Thoracic aorta (tissue), 2 donors: ENCODE measurements around the gene HIPK4. TPM values are rescaled to one million over a fixed set of nuclear protein-coding genes. Genes with fewer than 3 reads are reported as not detected.

Source experiments
- ATAC-seq: fragments of 150-250 bp; one replicate; pipeline ENCODE4 v1.8.0; 2017; ENCODE audit warnings: low read depth; ENCODE audit not compliant: insufficient number of reproducible peaks, low FRiP score
- DNase-seq: peaks from one replicate; pipeline ENCODE4 v3.0.0-alpha.2; 2020; ENCODE audit warnings: low spot score
- H3K27ac ChIP-seq, 2 donors: fragments of 200-600 bp; sonication (generic); 1 replicate in 1 of 2; 2 replicates in 1 of 2; pipeline ENCODE4 v1.5.1; 2016; ENCODE audit warnings: mild to moderate bottlenecking in 2 of 2, moderate library complexity in 2 of 2
- H3K27me3 ChIP-seq: fragments of 200-600 bp; sonication (generic); replicated peaks from 2 replicates; pipeline ENCODE4 v1.6.0; 2016; ENCODE audit warnings: mild to moderate bottlenecking; ENCODE audit not compliant: insufficient read depth
- H3K36me3 ChIP-seq: fragments of 200-600 bp; sonication (generic); one replicate; pipeline ENCODE4 v1.5.1; 2016
- H3K4me1 ChIP-seq, 2 donors: fragments of 200-600 bp; sonication (generic); 1 replicate in 1 of 2; 2 replicates in 1 of 2; pipeline versions ENCODE4 v1.5.1 to v1.6.0; 2016; ENCODE audit warnings: low read depth in 2 of 2, mild to moderate bottlenecking in 1 of 2; ENCODE audit not compliant: control insufficient read depth in 1 of 2
- H3K4me3 ChIP-seq: fragments of 200-600 bp; sonication (generic); 2 replicates; pipeline ENCODE4 v1.5.1; 2016; ENCODE audit warnings: mild to moderate bottlenecking
- H3K9me3 ChIP-seq: fragments of 200-600 bp; sonication (generic); 2 replicates; pipeline ENCODE4 v1.5.1; 2016
- CTCF ChIP-seq: fragments of 200-600 bp; sonication (generic); IDR thresholded peaks from one replicate; pipeline ENCODE4 v1.5.1; 2019; ENCODE audit warnings: antibody characterized with exemption
- total RNA-seq, 2 donors: library from RNA; depleted of rRNA; stranded (reverse); fragments of >200 nt; gene quantifications; one replicate each; pipeline versions ENCODE4 v1.1.0 to v1.2.3, GENCODE V29; 2016

The HIPK4 gene
- total RNA-seq, 2 donors from 2014 or later = not detected

- Histone ChIP-seq H3K4me1 (no peaks in the 10 kb centered on the region), H3K27me3 (no peaks in the 10 kb centered on the region), H3K27ac (no peak overlapping the region), H3K4me3 (no peak overlapping the region), H3K36me3 (peaks cover 75% of the 10 kb centered on the region), H3K9me3 (no peaks in the 10 kb centered on the region)
- no peak for DNase-seq
- ATAC-seq = no peak
- no peak for TF ChIP-seq CTCF
Measured at GRCh38 chr19:40331052-40331451, 58.9 kb downstream of the HIPK4 start.

Other genes with a start within 250 kb of the HIPK4 start
- gene MAP3K10, start 198.8 kb downstream of the HIPK4 start, total RNA-seq = 10 to 100 TPM; 30.2 to 32.5 TPM
- not detected for gene TTC9B, start 171.8 kb downstream of the HIPK4 start, total RNA-seq
- 1 to 10 TPM in 1 of 2 donors, not detected in 1; 1.6 TPM for gene CCNP, start 163.5 kb downstream of the HIPK4 start, total RNA-seq
- 100 to 1,000 TPM in 1 of 2 donors, 10 to 100 TPM in 1; 94.5 to 138 TPM for gene AKT2, start 104.8 kb downstream of the HIPK4 start, total RNA-seq
- gene C19orf47, start 41.8 kb downstream of the HIPK4 start, total RNA-seq = 10 to 100 TPM; 20.2 to 34.2 TPM
- gene PLD3, start 41.5 kb downstream of the HIPK4 start, total RNA-seq = 100 to 1,000 TPM; 386 to 531 TPM
- 1 to 10 TPM; 3.7 to 7.3 TPM for gene PRX, start 23.2 kb upstream of the HIPK4 start, total RNA-seq
- 10 to 100 TPM; 22.7 to 42.3 TPM for gene SERTAD1, start 35.8 kb upstream of the HIPK4 start, total RNA-seq
- gene SERTAD3, start 54.2 kb upstream of the HIPK4 start, total RNA-seq = 10 to 100 TPM; 12.3 to 19.4 TPM
- 100 to 1,000 TPM in 1 of 2 donors, 10 to 100 TPM in 1; 97.4 to 229 TPM for gene BLVRB, start 75.6 kb upstream of the HIPK4 start, total RNA-seq
- 1 to 10 TPM; 2.0 to 7.0 TPM for gene SPTBN4, start 76.8 kb upstream of the HIPK4 start, total RNA-seq
- 10 to 100 TPM; 36.0 to 78.4 TPM for gene SHKBP1, start 186.7 kb upstream of the HIPK4 start, total RNA-seq
- 100 to 1,000 TPM; 687 to 905 TPM for gene LTBP4, start 211.2 kb upstream of the HIPK4 start, total RNA-seq